Measurements from ENCODE around the gene FADS1. TPM values are rescaled to one million over a fixed set of nuclear protein-coding genes. Genes with fewer than 3 reads are reported as not detected.

The FADS1 gene
- total RNA-seq, 4 donors from 2014 or later: 25.4 to 209 (median 62.5) TPM

GRCh38 chr11:61778357-61778886 lies 38.4 kb downstream of the FADS1 start:
- no peaks in the 10 kb centered on the region for H3K36me3 ChIP-seq
- ATAC-seq: no peak
- no peak overlapping the region for H3K4me3 ChIP-seq
- no peaks in the 10 kb centered on the region for H3K9me3 ChIP-seq
- in situ Hi-C loops (cut with MboI; ENCODE audit: low sequenced_read_pairs in 4 of 4) (loop anchor here in 1 of 4 donors (25.0 kb wide), 1 partner anchor 534 kb away; no protein-coding TSS in a partner anchor), intact Hi-C loops (cut with DNase I; ENCODE audit: low total_unique reads) (no loop called here)
- TF ChIP-seq POLR2A (IDR thresholded peaks at IDR 0.05) (no peak), CTCF (IDR thresholded peaks at IDR 0.05 in 4 of 5, conservative IDR thresholded peaks at IDR 0.05 in 1 of 5) (no peak)
- peaks cover 0 to 5% of the 10 kb centered on the region in 2 donors for H3K4me1 ChIP-seq
- no peak overlapping the region for H3K27ac ChIP-seq
- DNase-seq: no peak
- no peaks in the 10 kb centered on the region for H3K27me3 ChIP-seq

- Histone ChIP-seq H3K27ac (no peak overlapping the region), H3K4me1 (peaks cover 0 to 5% of the 10 kb centered on the region in 2 donors), H3K27me3 (no peaks in the 10 kb centered on the region), H3K4me3 (peak overlapping the region; percentile 19 to 39 (median 26)), H3K36me3 (no peaks in the 10 kb centered on the region), H3K9me3 (no peaks in the 10 kb centered on the region)
- in situ Hi-C loops (cut with MboI; ENCODE audit: low sequenced_read_pairs in 4 of 4) (loop anchor here in 1 of 4 donors (25.0 kb wide), 1 partner anchor 535 kb away; no protein-coding TSS in a partner anchor), intact Hi-C loops (cut with DNase I; ENCODE audit: low total_unique reads) (no loop called here)
- DNase-seq (peak in 1 of 2 donors; percentile 35), ATAC-seq (peak; percentile 17 to 49)
- TF ChIP-seq POLR2A (IDR thresholded peaks at IDR 0.05): no peak
- TF ChIP-seq CTCF (IDR thresholded peaks at IDR 0.05 in 4 of 5, conservative IDR thresholded peaks at IDR 0.05 in 1 of 5): no peak
These were observed 39.3 kb downstream of the FADS1 start for GRCh38 chr11:61777234-61778090.

GRCh38 chr11:61776561-61777075 lies 40.2 kb downstream of the FADS1 start:
- H3K36me3 ChIP-seq: no peaks in the 10 kb centered on the region
- peak in 1 of 2 donors; percentile 58 for ATAC-seq
- TF ChIP-seq CTCF (IDR thresholded peaks at IDR 0.05 in 4 of 5, conservative IDR thresholded peaks at IDR 0.05 in 1 of 5) (peak in 4 of 5 experiments; percentile 0 to 40 (median 20)), POLR2A (IDR thresholded peaks at IDR 0.05) (no peak)
- no peaks in the 10 kb centered on the region for H3K27me3 ChIP-seq
- DNase-seq: no peak
- no peak overlapping the region for H3K4me3 ChIP-seq
- intact Hi-C loops (cut with DNase I; ENCODE audit: low total_unique reads) (no loop called here), in situ Hi-C loops (cut with MboI; ENCODE audit: low sequenced_read_pairs in 4 of 4) (loop anchor here in 1 of 4 donors (25.0 kb wide), 1 partner anchor 536 kb away; no protein-coding TSS in a partner anchor)
- peaks cover 0 to 5% of the 10 kb centered on the region in 2 donors for H3K4me1 ChIP-seq
- no peaks in the 10 kb centered on the region for H3K9me3 ChIP-seq
- H3K27ac ChIP-seq: no peak overlapping the region

GRCh38 chr11:61775606-61776554 lies 40.9 kb downstream of the FADS1 start:
- Histone ChIP-seq H3K27me3 (no peaks in the 10 kb centered on the region), H3K27ac (no peak overlapping the region), H3K4me1 (peaks cover 0 to 5% of the 10 kb centered on the region in 2 donors), H3K4me3 (no peak overlapping the region), H3K36me3 (no peaks in the 10 kb centered on the region), H3K9me3 (no peaks in the 10 kb centered on the region)
- intact Hi-C loops (cut with DNase I; ENCODE audit: low total_unique reads) (no loop called here), in situ Hi-C loops (cut with MboI; ENCODE audit: low sequenced_read_pairs in 4 of 4) (loop anchor here in 1 of 4 donors (25.0 kb wide), 1 partner anchor 536 kb away; no protein-coding TSS in a partner anchor)
- DNase-seq (no peak), ATAC-seq (no peak)
- TF ChIP-seq CTCF (IDR thresholded peaks at IDR 0.05 in 4 of 5, conservative IDR thresholded peaks at IDR 0.05 in 1 of 5) (no peak), POLR2A (IDR thresholded peaks at IDR 0.05) (no peak)

All from gastrocnemius medialis (tissue), 4 donors.